CD4-positive, alpha-beta T cell (primary cell): ENCODE measurements around the gene DDX24. TPM values are rescaled to one million over a fixed set of nuclear protein-coding genes. Genes with fewer than 3 reads are reported as not detected.

Experiments used
- ATAC-seq: fragments of 200-7000 bp; cut with Tn5 transposase; one replicate; pipeline ENCODE4 v1.10.0; 2022; ENCODE audit warnings: mild to moderate bottlenecking; ENCODE audit not compliant: poor library complexity
- CTCF ChIA-PET: fragments of 350-600 bp; sonication (Branson Sonifier 250); formaldehyde crosslinking; loops from one replicate; lab custom pipeline; 2021; ENCODE audit warnings: antibody characterized with exemption, inconsistent platforms; lab: Charles Lee
- POLR2A ChIA-PET: fragments of 350-600 bp; sonication (Branson Sonifier 250); formaldehyde crosslinking; loops from one replicate; lab custom pipeline; 2021; ENCODE audit warnings: antibody characterized with exemption, inconsistent platforms; lab: Charles Lee
- DNase-seq, 14 experiments: peaks; one replicate each; pipeline ENCODE4 v3.0.0-alpha.2; 2013 to 2020; ENCODE audit warnings: mixed read lengths in 2 of 14
- H3K27ac ChIP-seq, 2 donors: one replicate each; pipeline versions ENCODE4 v1.5.1 to v1.7.0; 2013; ENCODE audit warnings: low read length in 2 of 2, low read depth in 1 of 2, mild to moderate bottlenecking in 1 of 2
- H3K27me3 ChIP-seq, 2 experiments: 1 replicate in 1 of 2; 2 replicates in 1 of 2; pipeline versions ENCODE4 v1.6.1 to v1.7.0; 2013; ENCODE audit warnings: low read length in 2 of 2, control low read depth in 1 of 2, mild to moderate bottlenecking in 1 of 2, moderate library complexity in 1 of 2; ENCODE audit not compliant: insufficient read depth in 2 of 2, control insufficient read depth in 1 of 2
- H3K36me3 ChIP-seq: one replicate; pipeline ENCODE4 v1.6.1; 2013; ENCODE audit warnings: low read length, control low read depth; ENCODE audit not compliant: insufficient read depth
- H3K4me1 ChIP-seq: one replicate; pipeline ENCODE4 v1.6.1; 2013; ENCODE audit warnings: low read length, control low read depth; ENCODE audit not compliant: insufficient read depth
- H3K4me3 ChIP-seq: one replicate; pipeline ENCODE4 v1.5.1; 2013; ENCODE audit warnings: mild to moderate bottlenecking, low read length, moderate library complexity
- H3K9me3 ChIP-seq, 2 experiments: 1 replicate in 1 of 2; 2 replicates in 1 of 2; pipeline versions ENCODE4 v1.6.1 to v1.7.0; 2013; ENCODE audit warnings: low read length in 2 of 2, mild to moderate bottlenecking in 2 of 2, control low read depth in 1 of 2, moderate library complexity in 1 of 2; ENCODE audit not compliant: control insufficient read depth in 1 of 2, insufficient read depth in 1 of 2
- H3K27ac Mint-ChIP-seq: one replicate; pipeline ENCODE4 v1.8.0; 2020; ENCODE audit warnings: mixed read lengths
- H3K27me3 Mint-ChIP-seq: one replicate; pipeline ENCODE4 v1.8.0; 2021; ENCODE audit warnings: mixed read lengths
- H3K36me3 Mint-ChIP-seq: one replicate; pipeline ENCODE4 v1.8.0; 2021; ENCODE audit warnings: low read depth, mixed read lengths
- H3K4me1 Mint-ChIP-seq: one replicate; pipeline ENCODE4 v1.8.0; 2021; ENCODE audit warnings: low read depth, mixed read lengths
- H3K4me3 Mint-ChIP-seq: one replicate; pipeline ENCODE4 v1.8.0; 2020; ENCODE audit warnings: mild to moderate bottlenecking, mixed read lengths
- H3K9me3 Mint-ChIP-seq: one replicate; pipeline ENCODE4 v1.8.0; 2020; ENCODE audit warnings: mixed read lengths
- CTCF ChIP-seq: fragments of 200-600 bp; IDR thresholded peaks from one replicate; pipeline ENCODE4 v1.8.0; 2022; ENCODE audit warnings: antibody characterized with exemption, mild to moderate bottlenecking
- intact Hi-C, 2 experiments: fragments of 100-400 bp; cut with DNase I in 1 of 2; cut with micrococcal nuclease in 1 of 2; formaldehyde crosslinking; loops; one replicate each; pipeline versions ENCODE4 v1.15.1 to v1.9.0; 2023 to 2025; cut with DNase I, micrococcal nuclease
- total RNA-seq, 174 experiments: library from RNA in 2 of 174; stranded (reverse) in 2 of 174; gene quantifications; one replicate each; pipeline ENCODE4 v1.2.3 and lab custom pipeline; 2021 to 2026

DDX24 gene
- total RNA-seq, 2 experiments from 2014 or later = 678 to 711 TPM

GRCh38 chr14:94109915-94110250 is 28.9 kb upstream of the DDX24 start:
- ChIA-PET POLR2A (no interaction called here), CTCF (no interaction called here)
- no peaks in the 10 kb centered on the region for H3K36me3 ChIP-seq
- H3K9me3 ChIP-seq = no peaks in the 10 kb centered on the region
- no peak overlapping the region for H3K27ac ChIP-seq
- Mint-ChIP-seq H3K27ac (no peak overlapping the region), H3K9me3 (no peaks in the 10 kb centered on the region), H3K36me3 (no peaks in the 10 kb centered on the region), H3K27me3 (no peaks in the 10 kb centered on the region), H3K4me1 (no peaks in the 10 kb centered on the region), H3K4me3 (no peak overlapping the region)
- no peak overlapping the region for H3K4me3 ChIP-seq
- H3K27me3 ChIP-seq = no peaks in the 10 kb centered on the region
- TF ChIP-seq CTCF = no peak
- peaks cover 2% of the 10 kb centered on the region for H3K4me1 ChIP-seq
- DNase-seq (no peak), ATAC-seq (no peak)
- intact Hi-C loops = no loop called here

GRCh38 chr14:94104731-94105130 is 23.7 kb upstream of the DDX24 start:
- H3K27me3 Mint-ChIP-seq = no peaks in the 10 kb centered on the region
- Histone ChIP-seq H3K4me3 (no peak overlapping the region), H3K4me1 (no peaks in the 10 kb centered on the region), H3K9me3 (no peaks in the 10 kb centered on the region), H3K36me3 (no peaks in the 10 kb centered on the region), H3K27me3 (no peaks in the 10 kb centered on the region), H3K27ac (no peak overlapping the region)
- H3K4me3 Mint-ChIP-seq = no peak overlapping the region
- H3K36me3 Mint-ChIP-seq = no peaks in the 10 kb centered on the region
- ChIA-PET POLR2A (no interaction called here), CTCF (no interaction called here)
- H3K4me1 Mint-ChIP-seq = no peaks in the 10 kb centered on the region
- ATAC-seq (no peak), DNase-seq (no peak)
- H3K27ac Mint-ChIP-seq = no peak overlapping the region
- no peaks in the 10 kb centered on the region for H3K9me3 Mint-ChIP-seq
- TF ChIP-seq CTCF = no peak
- intact Hi-C loops = no loop called here

- Mint-ChIP-seq H3K27ac (no peak overlapping the region), H3K9me3 (no peaks in the 10 kb centered on the region), H3K4me3 (no peak overlapping the region), H3K4me1 (no peaks in the 10 kb centered on the region), H3K36me3 (no peaks in the 10 kb centered on the region), H3K27me3 (no peaks in the 10 kb centered on the region)
- POLR2A ChIA-PET = no interaction called here
- CTCF ChIA-PET = interaction anchor here (1.7 kb wide), 1 partner anchor 33 kb away, joined by 4 read pairs; no protein-coding TSS in a partner anchor
- Histone ChIP-seq H3K27ac (no peak overlapping the region), H3K4me1 (no peaks in the 10 kb centered on the region), H3K36me3 (no peaks in the 10 kb centered on the region), H3K9me3 (no peaks in the 10 kb centered on the region), H3K4me3 (no peak overlapping the region), H3K27me3 (no peaks in the 10 kb centered on the region)
- ATAC-seq (no peak), DNase-seq (no peak)
- TF ChIP-seq CTCF = no peak
- intact Hi-C loops = no loop called here
These were observed 22.6 kb upstream of the DDX24 start for GRCh38 chr14:94103554-94104150.
